Measurements from ENCODE around the gene RNF145.
A peak's percentile ranks its signal among the peaks of the same experiment; 100 is the strongest.
"Not testable (repeated sequence)": the region's sequence is repeated elsewhere in the genome, so short reads cannot be mapped to it uniquely, and the experiment has no call there.

Gene RNF145, protein sequence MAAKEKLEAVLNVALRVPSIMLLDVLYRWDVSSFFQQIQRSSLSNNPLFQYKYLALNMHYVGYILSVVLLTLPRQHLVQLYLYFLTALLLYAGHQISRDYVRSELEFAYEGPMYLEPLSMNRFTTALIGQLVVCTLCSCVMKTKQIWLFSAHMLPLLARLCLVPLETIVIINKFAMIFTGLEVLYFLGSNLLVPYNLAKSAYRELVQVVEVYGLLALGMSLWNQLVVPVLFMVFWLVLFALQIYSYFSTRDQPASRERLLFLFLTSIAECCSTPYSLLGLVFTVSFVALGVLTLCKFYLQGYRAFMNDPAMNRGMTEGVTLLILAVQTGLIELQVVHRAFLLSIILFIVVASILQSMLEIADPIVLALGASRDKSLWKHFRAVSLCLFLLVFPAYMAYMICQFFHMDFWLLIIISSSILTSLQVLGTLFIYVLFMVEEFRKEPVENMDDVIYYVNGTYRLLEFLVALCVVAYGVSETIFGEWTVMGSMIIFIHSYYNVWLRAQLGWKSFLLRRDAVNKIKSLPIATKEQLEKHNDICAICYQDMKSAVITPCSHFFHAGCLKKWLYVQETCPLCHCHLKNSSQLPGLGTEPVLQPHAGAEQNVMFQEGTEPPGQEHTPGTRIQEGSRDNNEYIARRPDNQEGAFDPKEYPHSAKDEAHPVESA

GRCh38 chr5:159209438-159210209, at the start of gene RNF145:
RNF145 (minus strand) TSS chr5:159209553; CDS start chr5:159203617, 5,936 bp downstream.
- peak; percentile 88 for DNase-seq (ENCODE audit: low read depth)

- no peak for DNase-seq (ENCODE audit: low read depth)
Measured at GRCh38 chr5:159258361-159258760, 49.0 kb upstream of the RNF145 start.

DNA sequence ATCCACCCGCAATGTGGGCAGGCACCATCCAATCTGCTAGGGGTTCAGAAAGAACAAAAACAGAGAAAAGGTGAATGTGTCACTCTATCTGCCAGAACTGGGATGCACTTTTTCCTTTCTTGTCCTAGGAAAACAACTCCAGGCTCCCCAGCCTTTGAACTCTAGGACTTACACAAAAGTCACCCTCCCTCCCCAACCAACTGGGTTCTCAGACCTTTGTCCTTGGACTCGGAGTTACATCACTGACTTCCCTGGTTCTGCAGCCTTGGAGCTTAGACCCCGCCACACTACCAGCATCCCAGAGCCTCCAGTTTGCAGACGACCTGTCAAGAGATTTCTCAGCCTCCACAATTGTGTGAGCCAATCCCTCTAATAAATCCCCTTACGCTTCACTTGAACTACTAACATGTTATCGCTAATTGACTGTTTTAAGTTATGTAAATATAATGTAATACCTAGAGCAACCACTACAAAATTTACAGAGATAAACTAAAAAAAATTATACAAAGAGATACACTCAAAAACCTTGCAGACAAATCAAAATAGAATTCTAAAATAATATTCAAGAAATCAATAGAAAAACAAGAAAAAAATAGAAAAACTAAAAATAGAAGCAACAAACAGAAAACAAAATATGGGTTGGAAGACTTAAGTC, 48.4 kb upstream of the RNF145 start:
- no peak for DNase-seq (ENCODE audit: low read depth)

GRCh38 chr5:159257007-159257406, 47.7 kb upstream of the RNF145 start:
- peak; percentile 35 for DNase-seq (ENCODE audit: low read depth)

GRCh38 chr5:159252195-159252594, 42.8 kb upstream of the RNF145 start:
- no peak for DNase-seq (ENCODE audit: low read depth)

- no peak for DNase-seq (ENCODE audit: low read depth)
Measured at GRCh38 chr5:159249158-159249557, 39.8 kb upstream of the RNF145 start.

GRCh38 chr5:159244890-159245289, 35.5 kb upstream of the RNF145 start:
- DNase-seq (ENCODE audit: low read depth): no peak

GRCh38 chr5:159244163-159244562, 34.8 kb upstream of the RNF145 start:
- no peak for DNase-seq (ENCODE audit: low read depth)

DNA sequence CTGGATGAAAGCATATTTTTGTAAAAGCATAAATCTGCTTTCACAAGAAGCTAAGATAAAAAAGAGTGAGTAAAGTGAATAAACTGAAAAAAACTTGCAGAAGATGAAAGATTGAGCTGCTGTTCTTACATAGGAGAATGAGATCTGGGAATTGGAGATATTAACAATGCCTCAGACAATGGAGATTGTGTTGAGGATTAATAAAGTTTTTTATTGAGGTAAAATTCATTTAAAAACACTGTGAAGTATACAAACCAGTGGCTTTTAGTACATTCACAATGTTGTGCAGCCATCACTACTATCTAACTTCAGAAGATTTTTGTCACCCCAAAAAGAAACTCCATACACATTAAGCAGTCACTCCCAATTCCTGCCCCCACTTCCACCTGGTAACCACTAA, 34.0 kb upstream of the RNF145 start:
- no peak for DNase-seq (ENCODE audit: low read depth)

GRCh38 chr5:159242656-159243055, 33.3 kb upstream of the RNF145 start:
- no peak for DNase-seq (ENCODE audit: low read depth)

- peak; percentile 66 for DNase-seq (ENCODE audit: low read depth)
Measured at GRCh38 chr5:159241946-159242552, 32.7 kb upstream of the RNF145 start.

- DNase-seq (ENCODE audit: low read depth): peak; percentile 90
Measured at GRCh38 chr5:159240301-159240870, 31.0 kb upstream of the RNF145 start.

- DNase-seq (ENCODE audit: low read depth): peak; percentile 62
Measured at GRCh38 chr5:159235871-159236520, 26.6 kb upstream of the RNF145 start.

DNA sequence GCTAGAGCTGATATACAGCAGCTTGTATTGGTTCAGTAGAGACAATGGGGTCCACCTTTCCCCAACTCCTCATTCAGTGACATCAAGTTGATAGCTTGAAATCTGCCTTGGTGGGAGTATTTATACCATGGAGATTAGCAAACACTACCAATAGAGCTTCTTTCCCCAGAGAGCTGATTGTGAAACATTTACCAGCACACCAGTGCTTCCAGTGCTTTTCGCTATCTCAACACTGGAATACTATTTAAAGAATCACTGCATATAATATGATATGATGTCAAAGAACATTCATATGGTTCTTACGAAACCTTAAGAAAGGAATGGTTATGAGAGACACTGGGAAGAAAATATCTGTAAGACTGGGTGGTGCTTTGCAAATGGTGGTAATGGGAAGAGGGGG, 21.8 kb upstream of the RNF145 start:
- no peak for DNase-seq (ENCODE audit: low read depth)

- no peak for DNase-seq (ENCODE audit: low read depth)
Measured at GRCh38 chr5:159230657-159231056, 21.3 kb upstream of the RNF145 start.

GRCh38 chr5:159228097-159228496, 18.7 kb upstream of the RNF145 start:
- not testable (repeated sequence) for DNase-seq (ENCODE audit: low read depth)

DNA sequence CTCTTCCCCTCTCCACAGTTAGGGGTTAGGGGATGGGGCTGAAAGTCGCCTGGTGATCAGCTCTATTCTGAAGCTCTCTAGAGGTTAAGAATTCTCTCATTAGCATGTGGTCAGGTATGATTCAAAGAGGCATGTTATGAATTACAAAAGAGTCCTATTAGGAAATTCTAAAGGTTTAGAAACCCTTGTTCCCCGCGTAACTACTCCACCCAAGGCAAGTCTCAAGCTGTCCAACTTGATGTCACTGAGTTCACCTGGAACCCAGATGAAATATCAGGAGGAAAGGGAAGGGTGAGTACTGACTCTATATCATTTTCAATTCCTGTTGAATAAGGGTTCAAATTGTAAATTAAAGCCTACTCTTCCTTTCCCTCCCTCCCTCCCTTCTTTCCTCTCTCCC, 18.1 kb upstream of the RNF145 start:
- no peak for DNase-seq (ENCODE audit: low read depth)

GRCh38 chr5:159226451-159226850, 17.1 kb upstream of the RNF145 start:
- no peak for DNase-seq (ENCODE audit: low read depth)

DNA sequence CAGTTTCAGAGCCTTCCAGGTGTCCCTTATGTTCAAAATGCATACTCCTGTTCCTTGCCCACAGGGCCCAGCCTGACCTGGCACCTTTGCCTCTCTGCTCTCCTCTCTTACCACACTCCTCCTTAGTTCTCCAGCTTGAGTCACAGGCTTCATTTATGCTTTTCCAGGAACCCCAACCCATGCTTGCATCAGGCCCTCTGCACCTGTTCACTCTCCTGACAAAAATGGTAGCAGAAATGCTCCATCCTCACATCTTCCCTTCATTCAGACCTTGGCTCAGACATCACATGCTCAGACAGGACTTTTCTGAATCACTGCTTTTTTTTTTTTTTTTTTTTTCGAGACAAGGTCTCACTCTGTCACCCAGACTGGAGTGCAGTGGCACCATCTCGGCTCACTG, 15.1 kb upstream of the RNF145 start:
- DNase-seq (ENCODE audit: low read depth): no peak

DNA sequence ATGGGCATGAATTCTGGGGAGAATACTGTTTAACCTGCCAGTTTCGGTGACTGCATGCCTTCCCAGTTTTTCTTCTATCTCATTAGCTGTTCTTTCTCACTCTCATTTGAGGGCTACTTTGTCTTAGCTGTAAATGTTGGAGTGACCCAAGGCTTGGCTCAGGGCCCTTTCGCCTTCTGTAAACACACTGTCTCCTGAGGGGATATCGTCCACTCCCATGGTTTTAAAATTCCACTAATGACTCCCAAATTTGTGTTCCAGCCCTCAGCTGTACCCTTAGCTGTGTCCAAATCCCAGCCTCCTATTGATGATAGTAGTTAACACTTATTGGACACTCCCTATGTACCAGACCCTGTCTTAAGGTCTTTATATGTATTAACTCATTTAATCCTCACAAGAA, 14.1 kb upstream of the RNF145 start:
- DNase-seq (ENCODE audit: low read depth): no peak

DNA sequence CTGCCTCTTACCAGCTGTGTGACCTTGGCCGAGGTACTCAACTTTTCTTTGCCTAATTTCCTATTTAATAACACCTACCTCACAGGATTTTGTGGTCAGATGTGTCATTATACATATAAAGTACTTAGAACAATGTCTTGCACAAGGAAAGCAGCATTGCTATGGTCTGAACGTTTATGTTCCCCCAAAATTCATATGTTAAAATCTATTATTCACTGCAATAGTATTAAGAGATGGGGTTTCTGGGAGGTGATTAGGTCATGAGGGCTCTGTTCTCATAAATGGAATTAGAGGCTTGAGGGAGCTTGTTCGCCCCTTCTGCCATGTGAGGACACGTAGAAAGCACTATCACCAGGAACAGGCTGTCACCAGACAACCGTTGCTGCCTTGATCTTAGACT, 10.9 kb upstream of the RNF145 start:
- DNase-seq (ENCODE audit: low read depth): peak; percentile 13

Data from ELR (cell line).